ENCODE results near the gene PTPRO.

Gene PTPRO

DNA sequence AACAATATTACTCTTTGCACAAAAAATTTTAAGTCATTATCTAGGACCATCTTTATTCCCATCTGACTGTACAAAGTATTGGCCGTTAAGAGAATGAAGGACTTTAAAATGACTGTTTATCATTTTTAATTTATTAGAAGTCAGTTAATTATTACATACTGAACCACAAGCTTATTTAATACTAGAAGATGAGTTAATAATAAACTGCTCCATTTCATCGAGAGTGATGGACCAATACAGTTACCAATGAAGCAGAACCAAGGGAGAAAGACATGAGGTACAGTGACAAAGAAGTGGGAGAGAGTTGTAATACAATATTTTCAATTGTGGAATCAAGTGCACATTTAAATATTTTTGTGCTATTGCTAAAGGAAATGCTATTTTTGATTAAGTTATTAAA lies 83.3 kb downstream of the PTPRO start:
- no peaks in the 10 kb centered on the region for H3K4me1 ChIP-seq (ENCODE audit: control insufficient read depth, insufficient read depth, low read length)
- H3K4me3 ChIP-seq (ENCODE audit: low read depth, low read length) = no peak overlapping the region
- H3K9me3 ChIP-seq (ENCODE audit: control insufficient read depth, insufficient read depth, low read depth, low read length) = no peaks in the 10 kb centered on the region
- H3K27me3 ChIP-seq (ENCODE audit: control insufficient read depth, insufficient read depth, low read length) = no peaks in the 10 kb centered on the region
- H3K9ac ChIP-seq (ENCODE audit: low read length) = no peak overlapping the region
- H3K27ac ChIP-seq (ENCODE audit: low read depth, low read length) = no peak overlapping the region
- H3K36me3 ChIP-seq (ENCODE audit: control insufficient read depth, insufficient read depth, low read length) = no peaks in the 10 kb centered on the region

DNA sequence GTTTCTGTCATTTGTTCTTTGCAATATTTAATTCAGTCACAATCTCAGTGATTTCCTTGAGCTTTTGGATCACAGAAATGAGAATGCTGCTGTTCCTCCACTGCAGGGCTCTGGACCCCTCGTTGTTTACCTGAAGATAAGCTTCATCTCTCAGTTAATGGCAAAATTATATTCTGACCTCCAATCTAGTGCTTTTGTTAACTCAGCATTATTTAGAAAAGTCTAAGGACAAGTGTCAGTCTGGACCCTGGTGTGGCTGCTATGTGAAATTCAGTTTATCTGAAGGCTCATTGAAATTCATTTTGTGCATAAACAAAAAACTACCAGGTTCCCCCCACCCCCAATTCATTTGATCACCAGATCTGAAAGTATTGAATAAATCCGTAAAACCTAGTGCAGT lies 84.7 kb downstream of the PTPRO start:
- Histone ChIP-seq H3K36me3 (ENCODE audit: control insufficient read depth, insufficient read depth, low read length) (no peaks in the 10 kb centered on the region), H3K9me3 (ENCODE audit: control insufficient read depth, insufficient read depth, low read depth, low read length) (no peaks in the 10 kb centered on the region), H3K4me1 (ENCODE audit: control insufficient read depth, insufficient read depth, low read length) (no peaks in the 10 kb centered on the region)

DNA sequence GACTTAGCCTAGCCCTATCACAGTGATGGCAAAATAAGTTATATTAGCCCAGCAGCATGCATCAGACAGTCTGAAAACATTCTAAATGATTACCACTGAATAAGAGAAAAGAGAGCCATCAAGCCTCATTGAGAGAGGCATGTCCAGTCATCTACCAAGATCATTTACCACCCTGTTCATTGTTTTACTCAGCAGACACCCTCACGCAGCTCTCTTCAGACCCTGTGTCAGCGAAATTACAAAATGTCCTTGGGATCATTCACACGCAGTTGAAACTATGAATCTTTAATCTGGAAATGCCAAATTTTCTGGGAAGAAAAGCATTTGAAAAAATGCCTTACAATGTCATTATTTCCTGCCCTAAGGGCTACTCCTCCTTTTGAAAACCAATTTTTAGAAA lies 89.5 kb downstream of the PTPRO start:
- no peak overlapping the region for H3K27ac ChIP-seq (ENCODE audit: low read depth, low read length)
- H3K4me1 ChIP-seq (ENCODE audit: control insufficient read depth, insufficient read depth, low read length) = no peaks in the 10 kb centered on the region
- H3K9ac ChIP-seq (ENCODE audit: low read length) = no peak overlapping the region
- H3K4me3 ChIP-seq (ENCODE audit: low read depth, low read length) = no peak overlapping the region
- no peaks in the 10 kb centered on the region for H3K9me3 ChIP-seq (ENCODE audit: control insufficient read depth, insufficient read depth, low read depth, low read length)
- no peaks in the 10 kb centered on the region for H3K36me3 ChIP-seq (ENCODE audit: control insufficient read depth, insufficient read depth, low read length)
- H3K27me3 ChIP-seq (ENCODE audit: control insufficient read depth, insufficient read depth, low read length) = no peaks in the 10 kb centered on the region

More for the DNA sequence above, 84.7 kb downstream of the PTPRO start:
- no peaks in the 10 kb centered on the region for H3K27me3 ChIP-seq (ENCODE audit: control insufficient read depth, insufficient read depth, low read length)
- no peak overlapping the region for H3K4me3 ChIP-seq (ENCODE audit: low read depth, low read length)
- no peak overlapping the region for H3K27ac ChIP-seq (ENCODE audit: low read depth, low read length)
- H3K9ac ChIP-seq (ENCODE audit: low read length) = no peak overlapping the region

DNA sequence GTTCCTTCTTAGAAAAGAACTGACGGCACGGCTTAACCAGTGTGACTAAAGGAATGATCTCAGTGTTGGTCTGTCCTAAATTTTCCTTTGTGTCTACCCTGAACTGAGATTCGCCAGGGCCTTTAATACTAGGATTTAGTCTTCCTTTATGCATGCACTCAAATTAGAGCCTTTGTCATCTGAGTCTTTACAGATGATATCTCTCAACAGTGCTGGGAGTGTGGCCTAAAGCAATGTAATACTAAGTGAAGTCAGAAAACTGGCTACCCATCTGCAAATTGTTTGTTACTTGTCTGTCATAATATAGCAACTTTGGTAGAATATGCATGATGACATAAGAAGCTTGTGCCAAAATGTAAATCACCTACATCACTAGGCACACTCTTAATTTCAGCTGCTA lies 95.4 kb downstream of the PTPRO start:
- no peak overlapping the region for H3K4me3 ChIP-seq (ENCODE audit: low read depth, low read length)
- H3K9ac ChIP-seq (ENCODE audit: low read length) = no peak overlapping the region
- H3K27ac ChIP-seq (ENCODE audit: low read depth, low read length) = no peak overlapping the region
- H3K27me3 ChIP-seq (ENCODE audit: control insufficient read depth, insufficient read depth, low read length) = no peaks in the 10 kb centered on the region
- no peaks in the 10 kb centered on the region for H3K9me3 ChIP-seq (ENCODE audit: control insufficient read depth, insufficient read depth, low read depth, low read length)
- H3K4me1 ChIP-seq (ENCODE audit: control insufficient read depth, insufficient read depth, low read length) = no peaks in the 10 kb centered on the region
- H3K36me3 ChIP-seq (ENCODE audit: control insufficient read depth, insufficient read depth, low read length) = no peaks in the 10 kb centered on the region

DNA sequence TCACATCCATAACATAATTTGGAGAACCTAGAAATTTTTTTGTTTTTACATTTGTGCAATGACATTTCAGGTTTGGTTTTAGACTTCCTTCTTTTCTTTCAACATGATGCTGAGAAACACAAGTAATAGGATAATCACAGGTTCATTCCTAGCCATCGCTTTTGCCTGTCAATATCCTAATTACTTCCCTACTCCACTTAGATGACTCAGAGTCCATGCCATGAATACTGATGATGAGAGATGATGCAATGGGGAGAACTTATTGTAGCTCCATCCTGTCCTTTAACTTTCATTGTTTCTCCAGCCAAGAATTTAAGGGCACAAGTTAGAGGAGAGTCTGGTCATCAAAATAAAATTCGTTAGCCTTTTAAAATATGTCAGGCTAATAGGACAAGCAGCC lies 101.3 kb downstream of the PTPRO start:
- Histone ChIP-seq H3K27ac (ENCODE audit: low read depth, low read length) (no peak overlapping the region), H3K9me3 (ENCODE audit: control insufficient read depth, insufficient read depth, low read depth, low read length) (no peaks in the 10 kb centered on the region), H3K27me3 (ENCODE audit: control insufficient read depth, insufficient read depth, low read length) (no peaks in the 10 kb centered on the region), H3K4me3 (ENCODE audit: low read depth, low read length) (no peak overlapping the region), H3K4me1 (ENCODE audit: control insufficient read depth, insufficient read depth, low read length) (no peaks in the 10 kb centered on the region), H3K9ac (ENCODE audit: low read length) (no peak overlapping the region), H3K36me3 (ENCODE audit: control insufficient read depth, insufficient read depth, low read length) (no peaks in the 10 kb centered on the region)

DNA sequence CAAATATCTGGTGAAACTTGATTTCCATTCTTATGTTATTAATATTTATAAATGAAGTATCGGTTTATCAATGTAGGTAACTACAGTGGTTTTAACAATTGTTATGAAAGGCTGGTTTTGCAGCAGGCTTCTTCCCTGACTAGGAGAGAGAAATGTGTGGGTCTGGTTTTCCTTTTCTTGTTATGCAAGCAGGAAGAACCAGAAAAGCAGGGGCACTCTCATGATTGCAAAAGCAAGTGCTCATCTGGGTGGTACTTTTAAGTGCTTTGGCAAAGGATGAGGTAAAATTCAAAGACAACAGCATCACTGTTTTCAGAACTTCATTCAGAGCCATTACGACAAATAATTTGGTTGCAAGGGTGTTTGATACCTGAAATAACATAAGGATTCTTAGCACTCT lies 105.6 kb downstream of the PTPRO start:
- no peaks in the 10 kb centered on the region for H3K27me3 ChIP-seq (ENCODE audit: control insufficient read depth, insufficient read depth, low read length)
- no peaks in the 10 kb centered on the region for H3K9me3 ChIP-seq (ENCODE audit: control insufficient read depth, insufficient read depth, low read depth, low read length)
- H3K36me3 ChIP-seq (ENCODE audit: control insufficient read depth, insufficient read depth, low read length) = no peaks in the 10 kb centered on the region
- H3K27ac ChIP-seq (ENCODE audit: low read depth, low read length) = no peak overlapping the region
- no peaks in the 10 kb centered on the region for H3K4me1 ChIP-seq (ENCODE audit: control insufficient read depth, insufficient read depth, low read length)
- H3K4me3 ChIP-seq (ENCODE audit: low read depth, low read length) = no peak overlapping the region
- no peak overlapping the region for H3K9ac ChIP-seq (ENCODE audit: low read length)

DNA sequence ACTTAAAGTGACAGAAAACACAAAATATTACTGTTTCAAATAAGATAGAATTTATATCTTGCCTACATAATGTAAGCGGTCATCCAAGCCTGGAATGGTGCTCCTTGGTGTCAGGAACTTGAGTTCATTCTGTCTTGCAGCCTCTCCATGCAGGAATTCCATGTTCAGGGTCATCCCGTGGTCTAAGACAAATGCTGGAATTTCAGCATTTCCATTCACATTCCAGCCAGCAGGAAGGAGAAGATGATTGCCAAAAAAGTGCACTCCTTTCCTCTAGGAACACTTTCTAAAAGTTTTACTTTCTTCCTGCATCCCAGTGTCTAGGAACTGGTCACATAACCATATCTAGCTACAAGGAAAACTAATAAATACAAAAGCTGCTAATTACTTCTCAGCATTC lies 106.3 kb downstream of the PTPRO start:
- Histone ChIP-seq H3K4me1 (ENCODE audit: control insufficient read depth, insufficient read depth, low read length) (no peaks in the 10 kb centered on the region), H3K27me3 (ENCODE audit: control insufficient read depth, insufficient read depth, low read length) (no peaks in the 10 kb centered on the region), H3K4me3 (ENCODE audit: low read depth, low read length) (no peak overlapping the region), H3K9ac (ENCODE audit: low read length) (no peak overlapping the region), H3K27ac (ENCODE audit: low read depth, low read length) (no peak overlapping the region), H3K9me3 (ENCODE audit: control insufficient read depth, insufficient read depth, low read depth, low read length) (no peaks in the 10 kb centered on the region), H3K36me3 (ENCODE audit: control insufficient read depth, insufficient read depth, low read length) (no peaks in the 10 kb centered on the region)

DNA sequence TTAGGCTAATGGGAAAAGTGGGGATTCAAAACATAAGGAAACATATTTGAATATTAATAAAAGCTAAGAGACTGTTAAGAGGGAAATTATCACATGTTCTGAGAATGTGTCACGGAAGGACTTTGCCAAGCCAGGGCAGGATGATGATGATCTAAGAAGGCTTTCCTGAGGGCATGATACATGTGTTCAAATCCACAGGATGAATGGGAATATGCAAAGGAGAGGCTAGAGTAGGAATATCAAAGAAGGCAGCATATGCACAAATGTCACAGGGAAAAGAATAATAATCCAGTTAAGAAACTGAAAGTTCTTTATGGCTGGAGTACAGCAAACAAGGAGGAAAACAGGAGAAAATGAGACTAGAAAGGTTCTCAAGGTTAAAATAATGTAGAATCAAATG lies 107.0 kb downstream of the PTPRO start:
- Histone ChIP-seq H3K36me3 (ENCODE audit: control insufficient read depth, insufficient read depth, low read length) (no peaks in the 10 kb centered on the region), H3K4me1 (ENCODE audit: control insufficient read depth, insufficient read depth, low read length) (no peaks in the 10 kb centered on the region), H3K27me3 (ENCODE audit: control insufficient read depth, insufficient read depth, low read length) (no peaks in the 10 kb centered on the region), H3K9ac (ENCODE audit: low read length) (no peak overlapping the region), H3K4me3 (ENCODE audit: low read depth, low read length) (no peak overlapping the region), H3K27ac (ENCODE audit: low read depth, low read length) (no peak overlapping the region), H3K9me3 (ENCODE audit: control insufficient read depth, insufficient read depth, low read depth, low read length) (no peaks in the 10 kb centered on the region)

DNA sequence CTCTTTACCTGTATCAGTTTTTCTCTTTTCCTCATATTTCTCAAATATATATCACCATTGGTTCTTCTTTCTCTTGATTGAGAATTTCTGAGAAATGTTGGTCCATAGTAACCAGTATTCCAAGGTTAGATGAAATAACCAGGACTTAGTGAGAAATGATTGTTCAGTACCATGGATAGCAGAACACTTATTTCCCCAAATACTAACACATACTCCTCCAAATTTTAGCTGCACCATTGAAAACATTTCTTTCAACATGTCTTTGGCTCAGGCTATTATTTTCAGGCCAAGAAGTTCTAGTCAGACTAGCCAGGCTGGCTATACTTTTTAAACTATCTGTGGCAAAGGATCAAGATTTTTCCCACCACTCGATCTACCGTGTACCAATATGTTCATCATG lies 113.3 kb downstream of the PTPRO start:
- H3K36me3 ChIP-seq (ENCODE audit: control insufficient read depth, insufficient read depth, low read length) = no peaks in the 10 kb centered on the region
- no peaks in the 10 kb centered on the region for H3K9me3 ChIP-seq (ENCODE audit: control insufficient read depth, insufficient read depth, low read depth, low read length)
- no peak overlapping the region for H3K27ac ChIP-seq (ENCODE audit: low read depth, low read length)
- no peaks in the 10 kb centered on the region for H3K27me3 ChIP-seq (ENCODE audit: control insufficient read depth, insufficient read depth, low read length)
- no peaks in the 10 kb centered on the region for H3K4me1 ChIP-seq (ENCODE audit: control insufficient read depth, insufficient read depth, low read length)
- H3K4me3 ChIP-seq (ENCODE audit: low read depth, low read length) = no peak overlapping the region
- no peak overlapping the region for H3K9ac ChIP-seq (ENCODE audit: low read length)

DNA sequence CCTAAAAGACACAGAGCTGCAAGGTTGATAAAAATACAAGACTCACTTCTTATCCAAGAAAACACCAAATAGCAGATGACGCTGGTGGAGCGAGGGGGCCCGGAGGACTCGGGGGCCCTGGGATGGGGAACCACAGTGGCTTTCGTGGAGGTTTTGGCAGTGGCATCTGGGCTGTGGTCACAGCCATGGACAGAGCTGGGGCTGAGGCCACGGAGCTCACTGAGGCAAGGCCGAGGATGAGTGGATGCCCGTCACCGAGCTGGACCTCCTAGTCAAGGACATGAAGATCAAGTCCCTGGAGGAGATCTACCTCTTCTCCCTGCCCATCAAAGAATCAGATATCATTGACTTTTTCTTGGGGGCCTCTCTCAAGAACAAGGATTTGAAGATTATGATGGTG lies 117.2 kb downstream of the PTPRO start:
- Histone ChIP-seq H3K9me3 (ENCODE audit: control insufficient read depth, insufficient read depth, low read depth, low read length) (no peaks in the 10 kb centered on the region), H3K27ac (ENCODE audit: low read depth, low read length) (no peak overlapping the region), H3K27me3 (ENCODE audit: control insufficient read depth, insufficient read depth, low read length) (no peaks in the 10 kb centered on the region), H3K9ac (ENCODE audit: low read length) (no peak overlapping the region), H3K4me1 (ENCODE audit: control insufficient read depth, insufficient read depth, low read length) (no peaks in the 10 kb centered on the region), H3K36me3 (ENCODE audit: control insufficient read depth, insufficient read depth, low read length) (no peaks in the 10 kb centered on the region), H3K4me3 (ENCODE audit: low read depth, low read length) (no peak overlapping the region)

DNA sequence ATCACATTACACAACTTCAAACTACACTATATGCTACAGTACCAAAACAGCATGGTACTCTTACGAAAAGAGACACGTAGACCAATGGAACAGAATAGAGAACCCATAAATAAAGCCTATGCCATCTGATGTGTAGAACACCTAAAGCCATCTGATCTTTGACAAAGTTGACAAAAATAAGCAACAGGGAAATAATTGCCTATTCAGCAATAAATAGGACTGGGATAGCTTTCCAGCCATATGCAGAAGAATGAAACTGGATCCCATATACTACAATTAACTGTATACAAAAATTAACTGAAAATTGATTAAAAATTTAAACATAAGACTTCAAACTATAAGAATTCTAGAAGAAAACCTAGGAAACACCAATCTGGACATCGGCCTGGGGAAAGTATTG lies 120.7 kb downstream of the PTPRO start:
- H3K4me1 ChIP-seq (ENCODE audit: control insufficient read depth, insufficient read depth, low read length) = no peaks in the 10 kb centered on the region
- no peaks in the 10 kb centered on the region for H3K9me3 ChIP-seq (ENCODE audit: control insufficient read depth, insufficient read depth, low read depth, low read length)
- H3K9ac ChIP-seq (ENCODE audit: low read length) = no peak overlapping the region
- no peaks in the 10 kb centered on the region for H3K27me3 ChIP-seq (ENCODE audit: control insufficient read depth, insufficient read depth, low read length)
- H3K36me3 ChIP-seq (ENCODE audit: control insufficient read depth, insufficient read depth, low read length) = no peaks in the 10 kb centered on the region
- H3K27ac ChIP-seq (ENCODE audit: low read depth, low read length) = no peak overlapping the region
- H3K4me3 ChIP-seq (ENCODE audit: low read depth, low read length) = no peak overlapping the region

DNA sequence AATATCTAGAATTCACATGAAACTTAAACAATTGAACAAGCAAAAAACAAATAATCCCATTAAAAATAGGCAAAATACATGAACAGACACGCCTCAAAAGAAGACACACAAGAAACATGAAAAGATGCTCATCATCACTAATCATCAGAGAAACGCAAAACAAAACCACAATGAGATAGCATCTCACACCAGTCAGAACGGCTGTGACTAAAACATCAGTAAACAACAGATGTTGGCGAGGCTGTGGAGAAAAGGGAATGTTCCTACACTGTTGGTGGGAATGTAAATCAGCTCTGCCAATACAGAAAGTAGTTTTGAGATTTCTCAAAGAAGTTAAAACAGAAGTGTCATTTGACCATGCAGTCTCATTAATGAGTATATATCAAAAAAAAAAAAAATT lies 121.3 kb downstream of the PTPRO start:
- H3K9me3 ChIP-seq (ENCODE audit: control insufficient read depth, insufficient read depth, low read depth, low read length) = no peaks in the 10 kb centered on the region
- H3K4me1 ChIP-seq (ENCODE audit: control insufficient read depth, insufficient read depth, low read length) = no peaks in the 10 kb centered on the region
- H3K27ac ChIP-seq (ENCODE audit: low read depth, low read length) = no peak overlapping the region
- no peak overlapping the region for H3K9ac ChIP-seq (ENCODE audit: low read length)
- H3K27me3 ChIP-seq (ENCODE audit: control insufficient read depth, insufficient read depth, low read length) = no peaks in the 10 kb centered on the region
- H3K36me3 ChIP-seq (ENCODE audit: control insufficient read depth, insufficient read depth, low read length) = no peaks in the 10 kb centered on the region
- H3K4me3 ChIP-seq (ENCODE audit: low read depth, low read length) = no peak overlapping the region
